IMR-90 (cell line): ENCODE measurements around the gene ZDHHC16. TPM values are rescaled to one million over a fixed set of nuclear protein-coding genes. Genes with fewer than 3 reads are reported as not detected.

Source experiments
- ATAC-seq: fragments of 200-7000 bp; cut with Tn5 transposase; 2 replicates; pipeline ENCODE4 v1.9.1; 2020; ENCODE audit warnings: low read depth, mild to moderate bottlenecking, moderate library complexity
- BruUV-seq: library from RNA; stranded (reverse); fragments of 400-500 nt; replicated peaks from 2 replicates; lab custom pipeline; 2021; lab: Mats Ljungman, UMichigan
- CTCF ChIA-PET: fragments of 300-600 bp; formaldehyde crosslinking; extraction: SDS; loops from one replicate; lab custom pipeline; 2021; ENCODE audit warnings: antibody characterized with exemption; lab: Yijun Ruan, JAX
- POLR2A ChIA-PET: fragments of 300-600 bp; sonication (Branson Sonifier 250); formaldehyde crosslinking; loops from one replicate; lab custom pipeline; 2022; ENCODE audit warnings: antibody characterized with exemption; ENCODE audit not compliant: unreplicated experiment; lab: Charles Lee
- DNase-seq: peaks from one replicate; pipeline ENCODE4 v3.0.0; 2013
- H2AFZ ChIP-seq: replicated peaks from 2 replicates; pipeline ENCODE3; 2013; ENCODE audit warnings: low read length, mild to moderate bottlenecking; ENCODE audit not compliant: poor library complexity
- H2AK5ac ChIP-seq: 2 replicates; pipeline ENCODE4 v1.6.1; 2013; ENCODE audit warnings: low read depth, low read length, inconsistent platforms
- H2AK9ac ChIP-seq: replicated peaks from 2 replicates; pipeline ENCODE3; 2013; ENCODE audit warnings: mild to moderate bottlenecking, low read depth, low read length, moderate library complexity; ENCODE audit not compliant: poor library complexity
- H2BK120ac ChIP-seq: 2 replicates; pipeline ENCODE4 v1.6.1; 2013; ENCODE audit warnings: low read depth, low read length, inconsistent platforms
- H2BK15ac ChIP-seq: 3 replicates; pipeline ENCODE4 v1.6.1; 2013; ENCODE audit warnings: low read depth, low read length, inconsistent platforms
- H2BK20ac ChIP-seq: 2 replicates; pipeline ENCODE4 v1.6.1; 2013; ENCODE audit warnings: low read depth, mild to moderate bottlenecking, inconsistent platforms, low read length, moderate library complexity
- H2BK5ac ChIP-seq: 2 replicates; pipeline ENCODE4 v1.6.1; 2013; ENCODE audit warnings: mild to moderate bottlenecking, low read depth, low read length, inconsistent platforms; ENCODE audit not compliant: poor library complexity, severe bottlenecking
- H3K14ac ChIP-seq: replicated peaks from 2 replicates; pipeline ENCODE4 v1.6.1; 2013; ENCODE audit warnings: low read depth, low read length, inconsistent platforms
- H3K18ac ChIP-seq: 2 replicates; pipeline ENCODE4 v1.6.1; 2013; ENCODE audit warnings: low read depth, low read length, control low read depth
- H3K23ac ChIP-seq: 2 replicates; pipeline ENCODE4 v1.6.1; 2013; ENCODE audit warnings: low read depth, low read length, inconsistent platforms
- H3K27ac ChIP-seq: 2 replicates; pipeline ENCODE4 v1.5.1; 2013; ENCODE audit warnings: mild to moderate bottlenecking, control low read depth, low read length; ENCODE audit not compliant: insufficient read depth
- H3K27me3 ChIP-seq: 2 replicates; pipeline ENCODE4 v1.6.1; 2013; ENCODE audit warnings: low read length; ENCODE audit not compliant: control insufficient read depth, insufficient read depth
- H3K36me3 ChIP-seq: 2 replicates; pipeline ENCODE4 v1.6.1; 2013; ENCODE audit warnings: low read length, mixed read lengths; ENCODE audit not compliant: control insufficient read depth, insufficient read depth
- H3K4ac ChIP-seq: 2 replicates; pipeline ENCODE4 v1.6.1; 2013; ENCODE audit warnings: low read depth, low read length, inconsistent platforms
- H3K4me1 ChIP-seq: 2 replicates; pipeline ENCODE4 v1.6.1; 2013; ENCODE audit warnings: low read length, mixed read lengths; ENCODE audit not compliant: control insufficient read depth, insufficient read depth
- H3K4me2 ChIP-seq: 2 replicates; pipeline ENCODE4 v1.6.1; 2013; ENCODE audit warnings: low read depth, mild to moderate bottlenecking, control low read depth, low read length, moderate library complexity
- H3K4me3 ChIP-seq: 2 replicates; pipeline ENCODE4 v1.5.1; 2013; ENCODE audit warnings: low read depth, mild to moderate bottlenecking, control low read depth, low read length, moderate library complexity; ENCODE audit not compliant: insufficient read depth
- H3K56ac ChIP-seq: 2 replicates; pipeline ENCODE4 v1.6.1; 2013; ENCODE audit warnings: low read length, inconsistent platforms; ENCODE audit not compliant: insufficient read depth; ENCODE audit errors: extremely low read depth
- H3K79me1 ChIP-seq, 2 experiments: 2 replicates each; pipeline ENCODE4 v1.6.1; 2013; ENCODE audit warnings: low read length in 2 of 2, inconsistent platforms in 1 of 2, low read depth in 1 of 2
- H3K9ac ChIP-seq: 2 replicates; pipeline ENCODE4 v1.6.1; 2013; ENCODE audit warnings: low read depth, low read length, control low read depth
- H3K9me1 ChIP-seq: 2 replicates; pipeline ENCODE4 v1.6.1; 2013; ENCODE audit warnings: low read length, inconsistent platforms; ENCODE audit not compliant: insufficient read depth
- H3K9me3 ChIP-seq: 2 replicates; pipeline ENCODE4 v1.6.1; 2013; ENCODE audit warnings: low read length; ENCODE audit not compliant: control insufficient read depth, insufficient read depth
- H4K20me1 ChIP-seq: 2 replicates; pipeline ENCODE4 v1.6.1; 2013; ENCODE audit warnings: low read length, inconsistent platforms; ENCODE audit not compliant: insufficient read depth
- H4K5ac ChIP-seq: 2 replicates; pipeline ENCODE4 v1.6.1; 2013; ENCODE audit warnings: mild to moderate bottlenecking, low read depth, low read length, control low read depth
- H4K8ac ChIP-seq, 2 experiments: 2 replicates each; pipeline ENCODE4 v1.6.1; 2013; ENCODE audit warnings: low read depth in 2 of 2, low read length in 2 of 2, control low read depth in 1 of 2, inconsistent platforms in 1 of 2
- H4K91ac ChIP-seq: 2 replicates; pipeline ENCODE4 v1.6.1; 2013; ENCODE audit warnings: low read depth, low read length, inconsistent platforms; ENCODE audit not compliant: insufficient read depth
- BHLHE40 ChIP-seq: fragments of 150-350 bp; IDR thresholded peaks from 2 replicates; pipeline ENCODE4 v1.6.1; 2016; ENCODE audit warnings: mild to moderate bottlenecking, low read depth, low read length
- CEBPB ChIP-seq: IDR thresholded peaks from 2 replicates; pipeline ENCODE4 v1.6.1; 2012; ENCODE audit warnings: low read depth, low read length, improper control_type of control experiment
- CTCF ChIP-seq: conservative IDR thresholded peaks from 2 replicates; pipeline ENCODE4 v1.5.1; 2012; ENCODE audit warnings: mild to moderate bottlenecking, low read depth, low read length, improper control_type of control experiment
- FOS ChIP-seq: fragments of 150-350 bp; IDR thresholded peaks from 2 replicates; pipeline ENCODE4 v1.6.1; 2016; ENCODE audit warnings: low read depth, low read length
- MAZ ChIP-seq: IDR thresholded peaks from 2 replicates; pipeline ENCODE4 v1.6.1; 2012; ENCODE audit warnings: low read depth, mild to moderate bottlenecking, low read length, improper control_type of control experiment, moderate library complexity, borderline replicate concordance
- MXI1 ChIP-seq: IDR thresholded peaks from 2 replicates; pipeline ENCODE4 v1.6.1; 2012; ENCODE audit warnings: low read depth, mild to moderate bottlenecking, low read length, moderate library complexity, borderline replicate concordance
- NFE2L2 ChIP-seq: fragments of 150-350 bp; IDR thresholded peaks from 2 replicates; pipeline ENCODE4 v1.6.1; 2016; ENCODE audit warnings: low read depth, mild to moderate bottlenecking, low read length
- POLR2A ChIP-seq: IDR thresholded peaks from 2 replicates; pipeline ENCODE4 v1.6.1; 2012; ENCODE audit warnings: mild to moderate bottlenecking, low read depth, low read length
- RFX5 ChIP-seq: IDR thresholded peaks from 2 replicates; pipeline ENCODE4 v1.8.0; 2012; ENCODE audit warnings: low read depth, mild to moderate bottlenecking, low read length, moderate library complexity
- USF2 ChIP-seq: fragments of 150-350 bp; IDR thresholded peaks from 2 replicates; pipeline ENCODE4 v1.6.1; 2017; ENCODE audit warnings: mild to moderate bottlenecking, antibody characterized with exemption, low read length, low read depth
- WGBS, 2 experiments: methylation state at CpG; one replicate each; pipeline versions ENCODE4 v1.1.5 to v1.1.7; 2013; ENCODE audit warnings: missing lambda C conversion rate in 2 of 2; ENCODE audit not compliant: insufficient read length in 1 of 2; ENCODE audit errors: extremely low coverage in 2 of 2; 5-methylcytosine and 5-hydroxymethylcytosine counted together
- dilution Hi-C: fragments of 300-500 bp; cut with HindIII; formaldehyde crosslinking; loops from one replicate; pipeline ENCODE4 v1.14.3; 2018; ENCODE audit warnings: low sequenced_read_pairs; ENCODE audit not compliant: unreplicated experiment
- in situ Hi-C: fragments of 300-500 bp; cut with MboI; formaldehyde crosslinking; loops from 3 replicates; pipeline ENCODE4 v1.14.3; 2019; ENCODE audit warnings: low sequenced_read_pairs, inconsistent platforms, mixed read lengths
- intact Hi-C: fragments of 100-400 bp; cut with micrococcal nuclease; formaldehyde crosslinking; loops from 2 replicates; pipeline ENCODE4 v1.10.0; 2022
- polyA plus RNA-seq, 3 experiments: library from polyadenylated mRNA; depleted of rRNA; stranded (reverse); fragments of >200 nt; gene quantifications; 2 replicates each; pipeline ENCODE4 v1.2.3, GENCODE V29; 2012; ENCODE audit warnings: low replicate concordance in 1 of 3
- total RNA-seq: library from RNA; depleted of rRNA; stranded (reverse); fragments of >200 nt; gene quantifications from 2 replicates; pipeline ENCODE4 v1.2.3, GENCODE V29; 2012
- TF ChIP-seq, protein P1 (sequence below): fragments of 150-350 bp; IDR thresholded peaks from 2 replicates; pipeline ENCODE4 v1.6.1; 2016; ENCODE audit warnings: low read depth, mild to moderate bottlenecking, low read length, moderate library complexity, borderline replicate concordance

Gene ZDHHC16
- total and polyA plus RNA-seq, 2 of the 4 experiments (the other 2 are of a cell fraction), result 54.7 to 64.0 TPM

DNA sequence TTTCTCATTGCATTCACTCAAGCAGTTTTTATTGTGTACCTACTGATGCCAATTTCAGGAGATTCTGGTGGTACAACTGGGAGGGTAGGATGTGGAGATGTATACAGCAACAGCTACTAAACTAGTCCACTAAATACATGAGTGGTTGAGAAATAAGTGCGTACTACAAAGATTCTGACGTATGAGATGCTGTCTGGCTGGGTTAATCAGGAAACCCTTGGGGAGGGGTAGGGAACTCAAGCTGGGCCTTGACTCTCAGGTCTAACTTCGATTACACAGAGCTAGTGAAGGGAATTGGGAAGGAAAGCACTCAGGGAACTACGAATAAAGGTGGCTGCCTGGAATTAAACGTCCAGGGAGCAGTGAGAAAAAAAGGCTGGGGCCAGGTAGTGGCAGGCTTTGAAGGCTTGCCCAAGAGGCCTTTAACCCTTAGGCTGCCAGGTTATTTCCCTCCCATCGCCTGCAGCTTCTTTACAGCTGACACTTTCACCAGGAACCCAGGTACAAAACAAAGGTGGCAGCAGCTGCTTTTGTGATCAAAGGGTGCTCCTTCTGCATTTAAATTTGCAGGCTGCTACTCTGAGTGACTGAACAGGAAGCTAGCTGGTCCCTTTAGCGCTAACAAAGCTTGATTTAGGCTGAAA, 49.0 kb downstream of the ZDHHC16 start:
- H2BK5ac ChIP-seq, result no peak overlapping the region
- peaks cover 12 to 61% of the 10 kb centered on the region in 2 experiments; a peak in 3 of 4 replicates for H3K79me1 ChIP-seq
- peaks cover 56% of the 10 kb centered on the region for H4K20me1 ChIP-seq
- TF ChIP-seq MXI1 (no peak), RFX5 (no peak), CTCF (no peak), BHLHE40 (no peak), POLR2A (no peak), FOS (no peak), USF2 (no peak), CEBPB (no peak), MAZ (no peak), NFE2L2 (no peak)
- TF ChIP-seq, protein P1, sequence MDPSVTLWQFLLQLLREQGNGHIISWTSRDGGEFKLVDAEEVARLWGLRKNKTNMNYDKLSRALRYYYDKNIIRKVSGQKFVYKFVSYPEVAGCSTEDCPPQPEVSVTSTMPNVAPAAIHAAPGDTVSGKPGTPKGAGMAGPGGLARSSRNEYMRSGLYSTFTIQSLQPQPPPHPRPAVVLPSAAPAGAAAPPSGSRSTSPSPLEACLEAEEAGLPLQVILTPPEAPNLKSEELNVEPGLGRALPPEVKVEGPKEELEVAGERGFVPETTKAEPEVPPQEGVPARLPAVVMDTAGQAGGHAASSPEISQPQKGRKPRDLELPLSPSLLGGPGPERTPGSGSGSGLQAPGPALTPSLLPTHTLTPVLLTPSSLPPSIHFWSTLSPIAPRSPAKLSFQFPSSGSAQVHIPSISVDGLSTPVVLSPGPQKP, result no peak
- no peak overlapping the region for H2AFZ ChIP-seq
- H2BK15ac ChIP-seq, result no peak overlapping the region
- H3K9me1 ChIP-seq, result peaks cover 12% of the 10 kb centered on the region
- H2BK20ac ChIP-seq, result no peak overlapping the region
- WGBS, 2 experiments, result 64% methylated on average over 2 of the region's 7 CpGs; no CpG with 5 or more reads in 1 of the 2 experiments
- no peaks in the 10 kb centered on the region for H3K27me3 ChIP-seq
- peaks cover 6% of the 10 kb centered on the region; the same call in 1 of the 2 replicates for H3K36me3 ChIP-seq
- DNase-seq (peak; percentile 49), ATAC-seq (no peak)
- H3K23ac ChIP-seq, result 0 out of 2 replicates have a peak overlapping the region, but pooled peaks have one; percentile 14
- H3K18ac ChIP-seq, result no peak overlapping the region
- H3K4me3 ChIP-seq, result no peak overlapping the region
- H2AK9ac ChIP-seq, result no peak overlapping the region
- no peak overlapping the region for H4K91ac ChIP-seq
- no peaks in the 10 kb centered on the region for H3K9me3 ChIP-seq
- BruUV-seq, result no TSS peak
- no peak overlapping the region for H3K4me2 ChIP-seq
- H3K27ac ChIP-seq, result no peak overlapping the region
- no peak overlapping the region for H4K8ac ChIP-seq
- no peak overlapping the region for H2AK5ac ChIP-seq
- no peak overlapping the region for H2BK120ac ChIP-seq
- dilution Hi-C loops, result no loop called here
- ChIA-PET POLR2A (no interaction called here), CTCF (no interaction called here)
- in situ Hi-C loops, result no loop called here
- H3K56ac ChIP-seq, result no peak overlapping the region
- H4K5ac ChIP-seq, result no peak overlapping the region
- peaks cover 11% of the 10 kb centered on the region for H3K4me1 ChIP-seq
- H3K9ac ChIP-seq, result no peak overlapping the region
- no peak overlapping the region for H3K4ac ChIP-seq
- no peak overlapping the region for H3K14ac ChIP-seq
- intact Hi-C loops, result loop anchor here (5.0 kb wide), 1 partner anchor 147 kb away; the partner anchor contains the start of gene PI4K2A
